GM18526 (cell line): ENCODE measurements around the gene MYBBP1A.

Experiments
- POLR2A ChIP-seq: IDR thresholded peaks from 3 replicates; pipeline ENCODE4 v1.6.1; 2011; ENCODE audit not compliant: insufficient read length; ENCODE audit errors: extremely low read depth

The MYBBP1A gene

DNA sequence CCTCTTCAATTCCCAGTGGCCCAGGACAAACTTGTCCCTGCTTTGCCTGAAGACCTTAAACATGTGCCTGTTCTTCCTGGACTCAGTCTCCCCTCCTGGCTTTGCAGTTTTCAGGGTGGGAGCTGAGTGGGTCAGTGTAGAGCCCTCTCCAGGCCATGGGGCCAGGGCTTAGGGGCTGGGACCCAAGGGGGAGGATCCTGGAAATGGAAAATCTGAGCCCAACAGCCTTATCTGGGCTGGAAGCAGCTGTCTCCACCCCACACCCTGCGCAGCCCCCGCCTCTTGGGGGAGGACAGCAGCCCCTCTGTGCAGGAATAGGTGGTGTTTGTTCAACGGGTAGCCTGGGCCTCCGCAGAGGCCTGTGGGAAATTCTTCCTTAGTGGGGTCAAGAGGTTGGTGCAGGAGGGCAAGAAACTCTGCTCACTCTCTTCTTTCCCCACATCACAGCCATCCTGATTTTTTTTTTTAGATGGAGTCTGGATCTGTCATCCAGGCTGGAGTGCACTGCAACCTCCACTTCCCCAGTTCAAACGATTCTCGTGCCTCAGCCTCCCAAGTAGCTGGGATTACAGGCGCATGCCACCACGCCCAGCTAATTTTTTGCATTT lies 22.3 kb upstream of the MYBBP1A start:
- TF ChIP-seq POLR2A = no peak

DNA sequence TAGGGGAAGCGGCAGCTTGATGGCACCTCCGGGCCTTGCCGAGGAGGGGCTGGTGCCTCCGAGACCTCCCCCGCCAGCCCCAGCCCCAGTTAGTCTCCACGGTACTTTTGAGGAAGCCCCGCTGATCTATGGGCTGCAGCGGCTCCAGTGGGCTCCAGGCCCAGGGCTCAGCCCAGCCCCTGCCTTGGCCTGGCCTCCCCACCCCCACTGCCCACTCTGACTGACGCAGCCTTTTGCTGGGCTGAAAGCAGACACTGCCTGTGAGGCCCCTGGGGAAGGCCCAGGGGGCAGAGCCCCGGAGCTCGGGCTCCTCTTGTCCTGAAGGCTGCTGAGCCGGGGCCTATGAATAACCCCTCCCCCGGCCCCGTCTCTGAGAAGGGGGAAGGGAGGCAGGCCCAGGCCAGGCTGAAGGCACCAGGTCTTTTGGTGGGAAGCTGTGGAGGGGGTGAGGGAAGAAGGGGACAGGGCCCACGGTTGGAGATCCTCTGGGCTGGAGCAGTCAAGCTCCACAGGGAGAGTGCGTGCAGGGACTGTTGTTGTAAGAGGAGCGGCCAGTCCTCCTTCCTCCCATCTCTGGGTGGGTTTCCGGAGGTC lies 21.6 kb upstream of the MYBBP1A start:
- no peak for TF ChIP-seq POLR2A

DNA sequence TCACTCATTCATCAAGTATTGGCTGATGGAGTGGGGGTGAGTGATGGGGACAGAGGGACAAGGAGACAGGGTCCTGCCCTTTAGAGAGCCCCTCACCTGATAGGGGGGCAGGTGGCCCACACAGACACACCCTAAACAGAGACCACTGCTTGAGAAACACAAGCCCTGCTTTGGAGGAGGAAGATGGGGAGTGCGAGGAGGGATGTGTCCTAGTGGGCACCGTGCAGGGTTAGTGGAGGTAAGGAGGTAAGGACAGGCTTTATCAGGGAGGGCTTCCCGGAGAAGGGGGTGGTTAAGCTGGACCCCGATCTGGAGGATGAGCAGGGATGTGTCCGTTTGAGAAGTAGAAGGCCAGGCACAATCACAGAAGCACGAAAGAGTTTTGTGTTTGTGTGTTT lies 21.0 kb upstream of the MYBBP1A start:
- TF ChIP-seq POLR2A = no peak

DNA sequence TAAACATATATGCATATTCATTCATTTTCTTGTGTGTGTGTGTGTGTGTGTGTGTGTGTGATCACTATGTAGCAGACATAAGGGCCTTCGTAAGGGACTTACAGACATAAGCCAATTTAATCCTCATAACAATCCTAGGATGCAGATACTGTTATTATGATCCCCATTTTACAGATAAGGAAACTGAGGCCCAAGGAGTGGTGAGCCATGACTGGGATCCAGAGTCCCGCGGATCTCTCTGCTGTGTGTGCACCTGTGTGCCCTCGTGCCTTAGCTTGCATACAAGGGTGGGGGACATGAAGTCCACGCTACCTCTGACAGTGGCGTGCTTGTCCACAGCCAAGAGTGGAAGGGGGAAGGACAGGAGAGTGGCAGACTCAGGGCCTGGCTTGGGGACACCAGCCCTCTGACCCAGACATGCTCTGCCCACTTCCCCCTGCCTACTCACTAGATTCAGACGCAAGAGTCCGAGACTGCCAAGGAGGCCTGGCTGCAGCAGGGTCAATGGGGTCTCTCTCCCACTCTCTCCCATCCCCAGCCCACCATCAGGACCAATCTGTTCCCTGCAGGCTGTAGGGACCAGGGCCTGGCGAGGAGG lies 19.4 kb upstream of the MYBBP1A start:
- TF ChIP-seq POLR2A = no peak

DNA sequence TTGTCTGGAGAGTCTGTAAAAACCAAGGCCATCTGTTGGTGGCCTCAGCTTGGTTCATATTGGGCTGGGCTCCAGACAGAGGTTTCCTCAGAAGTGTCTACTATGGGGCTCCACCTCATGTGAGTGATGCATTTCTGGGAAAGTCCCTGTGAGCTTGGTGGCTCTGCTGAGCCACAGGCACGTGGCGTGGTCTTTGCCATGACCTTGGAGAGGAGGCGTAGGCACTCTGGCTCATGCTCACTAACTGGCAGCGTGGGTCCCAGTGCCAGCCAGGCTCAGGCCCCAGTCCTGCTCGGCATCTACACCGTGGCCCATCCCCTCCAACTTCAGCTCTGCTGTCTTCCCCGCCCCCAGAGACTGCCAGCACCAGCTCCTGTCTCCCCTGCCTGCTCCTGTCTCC lies 18.5 kb upstream of the MYBBP1A start:
- TF ChIP-seq POLR2A = no peak

DNA sequence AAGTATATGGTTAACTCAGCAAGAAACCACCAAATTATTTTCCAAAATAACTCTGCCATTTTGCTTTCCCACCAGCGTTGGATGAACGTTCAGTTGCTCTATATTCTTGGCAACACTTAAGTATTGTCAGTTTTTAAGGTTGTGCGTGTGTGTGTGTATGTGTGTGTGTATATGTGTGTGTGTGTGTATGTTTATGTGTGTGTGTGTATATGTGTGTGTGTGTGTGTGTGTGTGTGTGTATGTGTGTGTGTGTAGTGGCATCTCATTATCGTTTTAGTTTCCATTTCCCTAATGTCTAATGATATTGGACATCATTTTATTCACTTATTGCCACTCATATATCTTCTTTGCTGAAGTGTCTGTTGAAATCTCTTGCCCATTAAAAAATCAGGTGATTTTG lies 17.9 kb upstream of the MYBBP1A start:
- TF ChIP-seq POLR2A = no peak

DNA sequence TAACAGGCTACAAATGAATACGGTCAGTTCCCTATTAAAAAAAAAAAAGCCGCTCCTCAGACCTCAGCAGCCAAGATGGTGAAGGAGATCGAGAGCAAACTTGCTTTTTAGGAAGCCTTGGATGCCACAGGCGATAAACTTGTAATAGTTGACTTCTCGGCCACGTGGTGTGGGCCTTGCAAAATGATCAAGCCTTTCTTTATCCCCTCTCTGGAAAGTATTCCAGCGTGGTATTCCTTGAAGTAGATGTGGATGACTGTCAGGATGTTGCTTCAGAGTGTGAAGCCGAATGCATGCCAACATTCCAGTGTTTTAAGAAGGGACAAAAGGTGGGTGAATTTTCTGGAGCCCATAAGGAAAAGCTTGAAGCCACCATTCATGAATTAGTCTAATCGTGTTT lies 16.9 kb upstream of the MYBBP1A start:
- no peak for TF ChIP-seq POLR2A

DNA sequence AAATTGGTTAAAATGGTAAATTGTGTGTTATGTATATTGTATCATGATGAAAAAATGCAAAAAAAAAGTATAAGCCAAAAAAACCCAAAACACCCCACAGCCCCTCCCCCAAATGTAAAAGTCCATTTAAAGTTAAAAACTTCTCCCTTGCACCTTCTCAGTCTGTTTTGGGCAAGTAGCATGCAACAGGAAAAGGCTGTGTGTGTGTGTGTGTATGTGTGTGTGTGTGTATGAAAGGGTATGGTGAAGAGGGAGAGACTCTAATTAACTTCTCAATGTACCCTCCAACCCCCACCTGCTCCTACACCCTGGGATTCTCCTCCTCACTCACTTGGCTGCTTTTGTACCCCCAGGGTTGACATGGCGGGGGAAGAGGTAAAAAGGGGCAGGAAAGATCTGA lies 14.4 kb upstream of the MYBBP1A start:
- TF ChIP-seq POLR2A = no peak

DNA sequence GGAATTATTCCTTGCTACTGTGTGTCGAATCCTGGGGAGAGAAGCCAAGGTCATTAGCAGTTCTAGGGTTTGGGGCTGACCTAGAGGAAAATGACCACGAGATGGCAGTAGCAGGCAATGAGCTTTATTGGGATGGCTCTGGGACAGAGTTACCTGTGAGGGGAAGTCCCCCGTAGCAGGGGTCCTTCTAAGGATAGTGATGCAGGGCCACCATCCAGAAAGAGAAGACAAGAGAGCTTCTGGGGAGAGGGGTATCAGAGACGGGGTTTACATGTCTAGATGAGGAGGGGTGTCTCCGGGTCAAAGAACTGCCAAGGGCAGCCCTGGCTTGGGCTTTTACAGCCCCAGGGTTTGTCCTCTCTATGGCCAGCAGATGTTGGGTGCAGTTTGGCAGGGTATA lies 11.6 kb upstream of the MYBBP1A start:
- no peak for TF ChIP-seq POLR2A

DNA sequence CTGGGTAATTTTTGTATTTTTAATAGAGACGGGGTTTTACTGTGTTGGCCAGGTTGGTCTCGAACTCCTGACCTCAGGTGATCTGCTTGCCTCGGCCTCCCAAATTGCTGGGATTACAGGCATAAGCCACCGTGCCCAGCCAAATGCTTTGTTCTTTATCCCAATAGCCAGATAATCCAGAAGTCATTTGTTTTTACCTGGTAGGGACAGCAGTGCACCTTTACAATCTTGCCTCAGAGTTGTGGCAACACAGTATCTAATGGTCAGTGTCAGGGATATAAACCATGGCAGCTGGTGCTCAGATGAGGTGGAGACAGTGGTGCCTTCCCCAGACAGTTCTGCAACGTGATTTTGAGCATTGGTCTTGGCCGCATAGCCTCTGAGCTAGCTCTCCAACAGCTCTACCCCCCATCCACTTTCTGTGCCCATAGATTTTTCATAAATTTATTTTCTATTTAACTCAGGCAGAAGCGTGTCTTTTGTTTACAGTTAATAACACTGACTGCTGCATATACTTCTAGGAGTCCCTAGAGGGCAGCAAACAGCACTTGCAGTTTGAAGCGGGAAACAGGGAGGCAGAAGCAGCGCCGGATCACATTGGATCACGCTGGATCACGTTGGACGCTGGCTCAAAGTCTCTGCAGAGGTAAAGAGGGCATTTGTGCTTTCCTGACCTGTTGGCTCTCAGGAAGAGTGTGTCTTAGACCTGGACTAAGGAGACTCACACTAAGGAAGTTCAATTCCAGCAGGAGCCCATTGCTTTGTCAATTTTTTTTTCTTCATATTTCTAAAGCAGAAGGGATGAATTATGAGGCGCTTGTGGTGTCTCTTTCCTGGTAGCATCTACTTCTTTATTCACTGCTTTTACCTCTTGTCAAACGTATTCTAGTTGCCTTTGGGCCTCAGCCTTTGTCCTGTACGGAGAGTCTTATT lies 10.3 kb upstream of the MYBBP1A start:
- TF ChIP-seq POLR2A = no peak

DNA sequence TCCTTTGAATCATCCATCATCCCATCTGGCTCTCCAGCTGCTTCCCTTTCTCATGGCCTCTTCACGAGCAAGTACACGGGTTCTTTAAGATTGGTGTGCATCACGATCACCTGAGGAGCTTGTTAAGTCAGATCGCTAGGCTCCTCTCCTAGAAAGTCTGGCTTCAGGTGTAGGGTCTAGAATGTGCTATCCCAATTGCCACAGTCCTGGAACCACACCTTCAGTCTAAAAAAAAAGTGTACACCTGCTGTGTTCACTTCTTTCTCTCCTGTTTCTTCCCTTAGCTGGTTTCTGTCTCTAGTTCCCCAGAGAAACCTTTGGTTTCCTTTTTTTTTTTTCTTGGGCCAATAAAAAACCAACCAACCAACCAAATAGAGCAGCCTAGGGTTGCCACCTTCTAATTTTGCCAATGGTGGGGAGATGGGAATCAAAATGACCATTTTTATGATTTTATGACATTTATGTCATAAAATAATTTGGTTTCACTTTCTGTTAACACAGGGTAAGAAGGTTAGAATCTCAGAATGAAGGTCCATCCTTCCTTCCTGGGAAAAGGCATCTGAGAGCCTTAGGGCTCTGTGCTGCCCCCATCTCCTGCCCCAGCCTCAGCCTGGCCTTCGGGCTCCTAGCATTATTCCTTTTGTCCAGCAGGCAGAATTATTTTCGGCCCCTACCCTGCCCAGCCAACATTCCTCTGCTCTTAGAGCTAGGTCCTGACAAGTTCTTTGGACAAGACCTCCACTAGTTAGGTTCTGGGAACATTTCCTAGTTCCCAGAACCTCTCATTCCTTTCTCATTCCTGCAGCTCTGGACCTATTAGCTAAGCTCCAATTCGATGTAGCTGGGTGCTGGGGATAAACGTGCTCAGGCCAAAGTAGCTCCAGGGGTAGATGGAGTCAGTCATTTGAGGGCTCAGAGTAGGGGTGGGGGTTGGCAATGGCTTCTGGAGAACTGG lies 7.1 kb upstream of the MYBBP1A start:
- no peak for TF ChIP-seq POLR2A

DNA sequence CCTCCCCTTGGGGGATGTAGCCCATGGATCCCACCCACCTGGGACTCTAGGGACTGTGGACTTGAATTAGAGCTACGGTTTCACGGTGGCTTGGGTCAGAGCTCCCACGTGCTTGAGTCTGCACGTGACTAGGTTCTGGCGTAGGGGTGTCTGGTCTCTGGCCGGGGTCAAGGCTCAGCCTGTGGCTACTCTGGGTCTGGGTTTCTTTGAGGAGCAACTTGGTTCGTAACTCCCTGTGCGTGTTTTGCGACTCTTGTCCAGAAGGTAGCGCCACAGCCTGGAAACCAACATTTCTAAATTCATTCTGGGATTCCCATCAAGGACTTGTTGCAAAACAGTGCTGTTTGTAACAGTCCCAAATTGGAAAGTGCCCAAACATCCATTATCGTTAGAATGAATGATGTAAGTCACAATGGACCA lies 5.7 kb upstream of the MYBBP1A start:
- no peak for TF ChIP-seq POLR2A

DNA sequence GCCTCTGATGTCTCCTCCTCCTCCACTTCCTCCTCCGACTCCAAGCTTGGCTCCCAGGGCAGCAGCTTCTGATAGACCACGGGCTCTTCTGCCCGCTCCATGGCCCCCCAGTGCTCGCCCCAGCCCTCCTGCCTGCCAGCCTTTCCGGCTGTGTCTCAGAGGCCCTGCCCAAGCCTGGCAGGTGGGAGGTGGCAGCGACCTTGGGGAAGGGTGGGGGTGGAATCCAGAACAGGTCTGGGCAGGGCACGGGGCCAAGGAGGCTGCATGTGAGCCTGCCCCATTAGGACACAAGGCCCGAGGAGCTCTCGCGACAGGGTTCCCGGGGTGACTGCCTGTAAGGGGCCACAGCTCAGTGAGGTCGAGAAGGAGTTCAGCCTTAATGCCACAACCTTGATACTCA lies 5.2 kb upstream of the MYBBP1A start, which contains the start of gene GGT6:
Gene GGT6, minus strand, starts transcription at position 157 of the 400 bp plus-strand sequence. Its CDS starts 56 bp downstream, at position 101.
- no peak for TF ChIP-seq POLR2A

DNA sequence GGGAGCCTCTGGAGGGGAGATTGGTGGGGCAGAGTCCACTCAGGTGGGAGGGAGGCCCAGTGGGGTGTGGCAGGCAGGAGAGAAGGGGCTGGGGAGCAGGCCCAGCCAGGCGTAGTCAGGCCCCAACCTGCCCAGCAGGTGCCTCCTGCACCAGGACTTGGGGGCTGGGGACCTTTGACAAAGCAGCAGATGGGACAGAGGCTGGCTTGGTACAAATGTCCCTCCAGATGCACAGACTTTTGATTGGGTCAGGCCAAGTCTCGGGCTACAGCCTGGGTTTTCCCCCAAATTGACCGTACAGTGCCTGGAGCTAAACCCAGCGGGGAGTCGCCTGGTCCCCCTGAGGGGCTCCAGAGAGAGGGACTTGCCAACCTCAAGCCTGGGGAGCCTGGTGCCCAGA lies 4.8 kb upstream of the MYBBP1A start:
- TF ChIP-seq POLR2A = no peak
